ENCODE data around the gene TNRC18.
"Not testable (repeated sequence)": the region's sequence is repeated elsewhere in the genome, so short reads cannot be mapped to it uniquely, and the experiment has no call there.

The TNRC18 gene

GRCh38 chr7:5362466-5362865 lies 61.2 kb downstream of the TNRC18 start:
- Histone ChIP-seq H3K27ac (no peak overlapping the region), H3K9ac (ENCODE audit: insufficient read length) (no peak overlapping the region), H3K9me3 (ENCODE audit: low read depth, low read length) (no peaks in the 10 kb centered on the region), H3K36me3 (ENCODE audit: insufficient read depth, low read length) (peaks cover 47% of the 10 kb centered on the region), H3K4me3 (no peak overlapping the region)
- DNase-seq (ENCODE audit: low read depth, low spot score): no peak
- TF ChIP-seq EZH2 (IDR thresholded peaks at IDR 0.05): no peak
- TF ChIP-seq FOXP2 (optimal IDR thresholded peaks at IDR 0.05; ENCODE audit: control extremely low read depth, extremely low read length, insufficient read depth): no peak
- TF ChIP-seq POLR2AphosphoS5 (IDR thresholded peaks at IDR 0.05; ENCODE audit: borderline replicate concordance, low read depth, low read length): no peak

- Histone ChIP-seq H3K9ac (ENCODE audit: insufficient read length) (no peak overlapping the region), H3K9me3 (ENCODE audit: low read depth, low read length) (no peaks in the 10 kb centered on the region), H3K27ac (no peak overlapping the region), H3K36me3 (ENCODE audit: insufficient read depth, low read length) (peaks cover 55% of the 10 kb centered on the region), H3K4me3 (no peak overlapping the region)
- TF ChIP-seq EZH2 (IDR thresholded peaks at IDR 0.05): no peak
- TF ChIP-seq FOXP2 (optimal IDR thresholded peaks at IDR 0.05; ENCODE audit: control extremely low read depth, extremely low read length, insufficient read depth): no peak
- TF ChIP-seq POLR2AphosphoS5 (IDR thresholded peaks at IDR 0.05; ENCODE audit: borderline replicate concordance, low read depth, low read length): no peak
- no peak for DNase-seq (ENCODE audit: low read depth, low spot score)
These were observed 62.0 kb downstream of the TNRC18 start for GRCh38 chr7:5361446-5362127.

GRCh38 chr7:5360971-5361370 lies 62.7 kb downstream of the TNRC18 start:
- H3K27ac ChIP-seq: no peak overlapping the region
- no peak overlapping the region for H3K9ac ChIP-seq (ENCODE audit: insufficient read length)
- H3K9me3 ChIP-seq (ENCODE audit: low read depth, low read length): no peaks in the 10 kb centered on the region
- DNase-seq (ENCODE audit: low read depth, low spot score): no peak
- no peak overlapping the region for H3K4me3 ChIP-seq
- TF ChIP-seq POLR2AphosphoS5 (IDR thresholded peaks at IDR 0.05; ENCODE audit: borderline replicate concordance, low read depth, low read length) (no peak), EZH2 (IDR thresholded peaks at IDR 0.05) (no peak), FOXP2 (optimal IDR thresholded peaks at IDR 0.05; ENCODE audit: control extremely low read depth, extremely low read length, insufficient read depth) (no peak)
- H3K36me3 ChIP-seq (ENCODE audit: insufficient read depth, low read length): peaks cover 60% of the 10 kb centered on the region

- H3K27ac ChIP-seq: no peak overlapping the region
- no peak overlapping the region for H3K4me3 ChIP-seq
- TF ChIP-seq FOXP2 (optimal IDR thresholded peaks at IDR 0.05; ENCODE audit: control extremely low read depth, extremely low read length, insufficient read depth) (no peak), POLR2AphosphoS5 (IDR thresholded peaks at IDR 0.05; ENCODE audit: borderline replicate concordance, low read depth, low read length) (no peak), EZH2 (IDR thresholded peaks at IDR 0.05) (no peak)
- no peak for DNase-seq (ENCODE audit: low read depth, low spot score)
- no peaks in the 10 kb centered on the region for H3K9me3 ChIP-seq (ENCODE audit: low read depth, low read length)
- peaks cover 60% of the 10 kb centered on the region for H3K36me3 ChIP-seq (ENCODE audit: insufficient read depth, low read length)
- no peak overlapping the region for H3K9ac ChIP-seq (ENCODE audit: insufficient read length)
These were observed 63.2 kb downstream of the TNRC18 start for GRCh38 chr7:5360451-5360850.

- not testable (repeated sequence) for H3K9ac ChIP-seq (ENCODE audit: insufficient read length); H3K9me3 ChIP-seq (ENCODE audit: low read depth, low read length); H3K27ac ChIP-seq; H3K4me3 ChIP-seq; DNase-seq (ENCODE audit: low read depth, low spot score)
- H3K36me3 ChIP-seq (ENCODE audit: insufficient read depth, low read length): peaks cover 60% of the 10 kb centered on the region
These were observed 63.6 kb downstream of the TNRC18 start for GRCh38 chr7:5360021-5360420.

- TF ChIP-seq EZH2 (IDR thresholded peaks at IDR 0.05) (no peak), POLR2AphosphoS5 (IDR thresholded peaks at IDR 0.05; ENCODE audit: borderline replicate concordance, low read depth, low read length) (no peak), FOXP2 (optimal IDR thresholded peaks at IDR 0.05; ENCODE audit: control extremely low read depth, extremely low read length, insufficient read depth) (no peak)
- Histone ChIP-seq H3K36me3 (ENCODE audit: insufficient read depth, low read length) (peaks cover 60% of the 10 kb centered on the region), H3K9ac (ENCODE audit: insufficient read length) (no peak overlapping the region), H3K9me3 (ENCODE audit: low read depth, low read length) (no peaks in the 10 kb centered on the region), H3K4me3 (no peak overlapping the region), H3K27ac (peak overlapping the region; percentile 25; the same call in 1 of the 2 replicates)
- DNase-seq (ENCODE audit: low read depth, low spot score): no peak
These were observed 64.3 kb downstream of the TNRC18 start for GRCh38 chr7:5359344-5359743.

GRCh38 chr7:5357951-5358350 lies 65.7 kb downstream of the TNRC18 start:
- Histone ChIP-seq H3K9me3 (ENCODE audit: low read depth, low read length) (no peaks in the 10 kb centered on the region), H3K27ac (no peak overlapping the region), H3K36me3 (ENCODE audit: insufficient read depth, low read length) (peaks cover 64% of the 10 kb centered on the region), H3K9ac (ENCODE audit: insufficient read length) (no peak overlapping the region), H3K4me3 (no peak overlapping the region)
- DNase-seq (ENCODE audit: low read depth, low spot score): no peak
- TF ChIP-seq POLR2AphosphoS5 (IDR thresholded peaks at IDR 0.05; ENCODE audit: borderline replicate concordance, low read depth, low read length) (no peak), FOXP2 (optimal IDR thresholded peaks at IDR 0.05; ENCODE audit: control extremely low read depth, extremely low read length, insufficient read depth) (no peak), EZH2 (IDR thresholded peaks at IDR 0.05) (no peak)

- DNase-seq (ENCODE audit: low read depth, low spot score): no peak
- H3K4me3 ChIP-seq: no peak overlapping the region
- no peak overlapping the region for H3K27ac ChIP-seq
- no peak overlapping the region for H3K9ac ChIP-seq (ENCODE audit: insufficient read length)
- TF ChIP-seq FOXP2 (optimal IDR thresholded peaks at IDR 0.05; ENCODE audit: control extremely low read depth, extremely low read length, insufficient read depth) (no peak), POLR2AphosphoS5 (IDR thresholded peaks at IDR 0.05; ENCODE audit: borderline replicate concordance, low read depth, low read length) (no peak)
- H3K9me3 ChIP-seq (ENCODE audit: low read depth, low read length): no peaks in the 10 kb centered on the region
- H3K36me3 ChIP-seq (ENCODE audit: insufficient read depth, low read length): peaks cover 65% of the 10 kb centered on the region
These were observed 66.9 kb downstream of the TNRC18 start for GRCh38 chr7:5356751-5357119.

Measured in SK-N-MC (cell line).